Measurements from ENCODE around the gene MAMDC4.

The MAMDC4 gene

GRCh38 chr9:136825295-136826187, 26.6 kb upstream of the MAMDC4 start:
- no peak overlapping the region for H3K4me3 ChIP-seq (ENCODE audit: severe bottlenecking)
- TF ChIP-seq CTCF (IDR thresholded peaks at IDR 0.05; ENCODE audit: poor library complexity, severe bottlenecking) = no peak
- H3K4me1 ChIP-seq (ENCODE audit: insufficient read depth, poor library complexity, severe bottlenecking) = no peaks in the 10 kb centered on the region
- no peaks in the 10 kb centered on the region for H3K9me3 ChIP-seq (ENCODE audit: severe bottlenecking)
- H3K27ac ChIP-seq (ENCODE audit: poor library complexity, severe bottlenecking) = no peak overlapping the region
- H3K36me3 ChIP-seq (ENCODE audit: low read depth) = peaks cover 30% of the 10 kb centered on the region
- DNase-seq (ENCODE audit: low spot score) (no peak), ATAC-seq (ENCODE audit: low read depth) (no peak)
- H3K27me3 ChIP-seq (ENCODE audit: insufficient read depth, poor library complexity, severe bottlenecking) = no peaks in the 10 kb centered on the region

- ATAC-seq (ENCODE audit: low read depth) = no peak
- H3K4me3 ChIP-seq (ENCODE audit: severe bottlenecking) = no peak overlapping the region
- DNase-seq (ENCODE audit: low spot score) = no peak
Observed at GRCh38 chr9:136826188-136826541, 26.0 kb upstream of the MAMDC4 start.

GRCh38 chr9:136826703-136827582, 25.2 kb upstream of the MAMDC4 start:
- DNase-seq (ENCODE audit: low spot score) = no peak
- H3K9me3 ChIP-seq (ENCODE audit: severe bottlenecking) = no peaks in the 10 kb centered on the region
- no peak overlapping the region for H3K4me3 ChIP-seq (ENCODE audit: severe bottlenecking)
- H3K36me3 ChIP-seq (ENCODE audit: low read depth) = peaks cover 37% of the 10 kb centered on the region
- no peaks in the 10 kb centered on the region for H3K27me3 ChIP-seq (ENCODE audit: insufficient read depth, poor library complexity, severe bottlenecking)
- H3K27ac ChIP-seq (ENCODE audit: poor library complexity, severe bottlenecking) = no peak overlapping the region
- H3K4me1 ChIP-seq (ENCODE audit: insufficient read depth, poor library complexity, severe bottlenecking) = no peaks in the 10 kb centered on the region
- ATAC-seq (ENCODE audit: low read depth) = no peak
- TF ChIP-seq CTCF (IDR thresholded peaks at IDR 0.05; ENCODE audit: poor library complexity, severe bottlenecking) = no peak

More at GRCh38 chr9:136826188-136826541, 26.0 kb upstream of the MAMDC4 start:
- H3K27ac ChIP-seq (ENCODE audit: poor library complexity, severe bottlenecking) = no peak overlapping the region
- H3K9me3 ChIP-seq (ENCODE audit: severe bottlenecking) = no peaks in the 10 kb centered on the region
- H3K27me3 ChIP-seq (ENCODE audit: insufficient read depth, poor library complexity, severe bottlenecking) = no peaks in the 10 kb centered on the region
- H3K36me3 ChIP-seq (ENCODE audit: low read depth) = peaks cover 33% of the 10 kb centered on the region
- TF ChIP-seq CTCF (IDR thresholded peaks at IDR 0.05; ENCODE audit: poor library complexity, severe bottlenecking) = no peak
- no peaks in the 10 kb centered on the region for H3K4me1 ChIP-seq (ENCODE audit: insufficient read depth, poor library complexity, severe bottlenecking)

- Histone ChIP-seq H3K4me3 (ENCODE audit: severe bottlenecking) (no peak overlapping the region), H3K36me3 (ENCODE audit: low read depth) (peaks cover 42% of the 10 kb centered on the region)
Observed at GRCh38 chr9:136827794-136828473, 24.2 kb upstream of the MAMDC4 start.

More at GRCh38 chr9:136827794-136828473, 24.2 kb upstream of the MAMDC4 start:
- TF ChIP-seq CTCF (IDR thresholded peaks at IDR 0.05; ENCODE audit: poor library complexity, severe bottlenecking) = no peak
- H3K9me3 ChIP-seq (ENCODE audit: severe bottlenecking) = no peaks in the 10 kb centered on the region
- no peaks in the 10 kb centered on the region for H3K27me3 ChIP-seq (ENCODE audit: insufficient read depth, poor library complexity, severe bottlenecking)
- H3K27ac ChIP-seq (ENCODE audit: poor library complexity, severe bottlenecking) = no peak overlapping the region
- no peak for DNase-seq (ENCODE audit: low spot score)
- no peak; the same call in 2 of the 3 replicates for ATAC-seq (ENCODE audit: low read depth)
- H3K4me1 ChIP-seq (ENCODE audit: insufficient read depth, poor library complexity, severe bottlenecking) = no peaks in the 10 kb centered on the region
